Testis (tissue), 2 donors: ENCODE data around the gene LTBP4.

Source experiments
- POLR2A ChIP-seq: fragments of 450-650 bp; IDR thresholded peaks from one replicate; pipeline ENCODE4 v1.6.1; 2017; ENCODE audit warnings: antibody characterized with exemption, mild to moderate bottlenecking, moderate library complexity
- TF ChIP-seq, protein P1 (sequence below), 3 experiments: fragments of 450-650 bp in 2 of 3; fragments of 200-600 bp in 1 of 3; sonication (generic) in 1 of 3; IDR thresholded peaks; one replicate each; pipeline ENCODE4 v1.5.1; 2016 to 2019; ENCODE audit warnings: antibody characterized with exemption in 3 of 3, mild to moderate bottlenecking in 2 of 3, moderate library complexity in 1 of 3

DNA sequence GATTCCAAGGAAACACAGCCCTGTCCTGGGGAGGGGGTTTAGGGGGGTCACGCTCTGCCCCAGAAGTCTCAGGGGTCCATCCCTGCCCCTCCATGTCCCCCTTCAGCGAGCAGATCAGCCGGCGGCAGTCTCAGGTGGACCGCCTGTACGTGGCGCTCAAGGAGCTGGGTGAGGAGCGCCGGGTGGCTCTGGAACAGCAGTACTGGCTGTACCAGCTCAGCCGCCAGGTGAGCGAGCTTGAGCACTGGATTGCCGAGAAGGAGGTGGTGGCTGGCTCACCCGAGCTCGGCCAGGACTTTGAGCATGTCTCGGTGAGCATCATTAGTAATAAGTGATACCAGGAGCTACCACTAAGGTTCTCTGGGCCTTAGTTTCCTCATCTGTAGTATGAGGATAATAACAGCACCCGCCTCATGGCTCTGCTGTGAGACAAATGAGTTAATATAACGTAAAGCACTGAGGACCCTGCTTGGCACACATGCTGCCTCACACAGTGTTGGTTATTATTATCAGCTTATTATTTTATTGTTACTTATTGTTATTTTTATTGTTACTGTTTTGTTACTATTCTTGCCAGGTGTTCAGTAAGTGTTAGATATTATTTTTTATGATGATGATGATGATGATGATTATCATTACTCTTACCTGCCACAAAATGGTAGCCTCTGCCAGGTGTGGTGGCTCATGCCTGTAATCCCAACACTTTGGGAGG is 45.0 kb upstream of the LTBP4 start:
- no peak for TF ChIP-seq POLR2A
- TF ChIP-seq, protein P1, sequence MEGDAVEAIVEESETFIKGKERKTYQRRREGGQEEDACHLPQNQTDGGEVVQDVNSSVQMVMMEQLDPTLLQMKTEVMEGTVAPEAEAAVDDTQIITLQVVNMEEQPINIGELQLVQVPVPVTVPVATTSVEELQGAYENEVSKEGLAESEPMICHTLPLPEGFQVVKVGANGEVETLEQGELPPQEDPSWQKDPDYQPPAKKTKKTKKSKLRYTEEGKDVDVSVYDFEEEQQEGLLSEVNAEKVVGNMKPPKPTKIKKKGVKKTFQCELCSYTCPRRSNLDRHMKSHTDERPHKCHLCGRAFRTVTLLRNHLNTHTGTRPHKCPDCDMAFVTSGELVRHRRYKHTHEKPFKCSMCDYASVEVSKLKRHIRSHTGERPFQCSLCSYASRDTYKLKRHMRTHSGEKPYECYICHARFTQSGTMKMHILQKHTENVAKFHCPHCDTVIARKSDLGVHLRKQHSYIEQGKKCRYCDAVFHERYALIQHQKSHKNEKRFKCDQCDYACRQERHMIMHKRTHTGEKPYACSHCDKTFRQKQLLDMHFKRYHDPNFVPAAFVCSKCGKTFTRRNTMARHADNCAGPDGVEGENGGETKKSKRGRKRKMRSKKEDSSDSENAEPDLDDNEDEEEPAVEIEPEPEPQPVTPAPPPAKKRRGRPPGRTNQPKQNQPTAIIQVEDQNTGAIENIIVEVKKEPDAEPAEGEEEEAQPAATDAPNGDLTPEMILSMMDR (IDR thresholded peaks at IDR 0.05) = no peak
